LNCAP (cell line): Measurements from ENCODE around the gene SLC8B1.

Experiments
- CTCF ChIP-seq: fragments of 450-650 bp; IDR thresholded peaks from 2 replicates; pipeline ENCODE4 v1.5.1; 2017; ENCODE audit warnings: mild to moderate bottlenecking

The SLC8B1 gene

GRCh38 chr12:113333877-113334785 lies 778 bp downstream of the SLC8B1 start:
- no peak for TF ChIP-seq CTCF

GRCh38 chr12:113333418-113333750 lies 1.5 kb downstream of the SLC8B1 start:
- no peak for TF ChIP-seq CTCF

- TF ChIP-seq CTCF = no peak
Measured at GRCh38 chr12:113332688-113333417, 2.1 kb downstream of the SLC8B1 start.

GRCh38 chr12:113330505-113330904 lies 4.4 kb downstream of the SLC8B1 start:
- no peak for TF ChIP-seq CTCF

- TF ChIP-seq CTCF = no peak
Measured at GRCh38 chr12:113329791-113330417, 5.0 kb downstream of the SLC8B1 start.

- TF ChIP-seq CTCF = no peak
Measured at GRCh38 chr12:113329022-113329790, 5.7 kb downstream of the SLC8B1 start.

- TF ChIP-seq CTCF = no peak
Measured at GRCh38 chr12:113328368-113328889, 6.5 kb downstream of the SLC8B1 start.
